Central memory CD8-positive, alpha-beta T cell (primary cell): Measurements from ENCODE around the gene NUDT16.

Source experiments
- ATAC-seq: fragments of 150-1000 bp; cut with Tn5 transposase; replicated peaks from 2 replicates; pipeline ENCODE4 v1.10.0; 2022; ENCODE audit warnings: mild to moderate bottlenecking, moderate FRiP score, moderate number of reproducible peaks; ENCODE audit not compliant: poor library complexity, severe bottlenecking; ENCODE audit errors: extremely low read depth
- DNase-seq, 2 donors: peaks; one replicate each; pipeline ENCODE4 v3.0.0; 2021; ENCODE audit warnings: low spot score in 2 of 2
- H3K27ac Mint-ChIP-seq: one replicate; pipeline ENCODE4 v1.8.0; 2022; ENCODE audit warnings: low read depth, mild to moderate bottlenecking, moderate library complexity, mixed read lengths
- H3K27me3 Mint-ChIP-seq: one replicate; pipeline ENCODE4 v1.8.0; 2022; ENCODE audit warnings: mixed read lengths
- H3K36me3 Mint-ChIP-seq: one replicate; pipeline ENCODE4 v1.8.0; 2022; ENCODE audit warnings: mild to moderate bottlenecking, moderate library complexity, mixed read lengths; ENCODE audit not compliant: insufficient read depth
- H3K4me1 Mint-ChIP-seq: one replicate; pipeline ENCODE4 v1.8.0; 2022; ENCODE audit warnings: mixed read lengths
- H3K4me3 Mint-ChIP-seq: one replicate; pipeline ENCODE4 v1.8.0; 2022; ENCODE audit warnings: mild to moderate bottlenecking, moderate library complexity, mixed read lengths
- H3K9me3 Mint-ChIP-seq: one replicate; pipeline ENCODE4 v1.8.0; 2022; ENCODE audit warnings: mixed read lengths

Gene NUDT16

GRCh38 chr3:131381445-131382291 is at the start of gene NUDT16:
NUDT16 (plus strand) TSS chr3:131381774; CDS start chr3:131381805, 31 bp downstream.
- H3K9me3 Mint-ChIP-seq: no peaks in the 10 kb centered on the region
- peaks cover 27% of the 10 kb centered on the region for H3K4me1 Mint-ChIP-seq
- no peaks in the 10 kb centered on the region for H3K27me3 Mint-ChIP-seq
- peak; percentile 92 for DNase-seq
- ATAC-seq: peak; percentile 98
- H3K27ac Mint-ChIP-seq: peak within 1 kb of the TSS; percentile 97
- H3K4me3 Mint-ChIP-seq: peak within 1 kb of the TSS; percentile 96
- peaks cover 4% of the 10 kb centered on the region for H3K36me3 Mint-ChIP-seq

GRCh38 chr3:131338948-131339640 is 42.5 kb upstream of the NUDT16 start:
- DNase-seq (no peak), ATAC-seq (no peak)
- H3K36me3 Mint-ChIP-seq: no peaks in the 10 kb centered on the region
- H3K27ac Mint-ChIP-seq: no peak overlapping the region
- no peaks in the 10 kb centered on the region for H3K4me1 Mint-ChIP-seq
- no peaks in the 10 kb centered on the region for H3K9me3 Mint-ChIP-seq
- H3K4me3 Mint-ChIP-seq: no peak overlapping the region
- no peaks in the 10 kb centered on the region for H3K27me3 Mint-ChIP-seq

DNA sequence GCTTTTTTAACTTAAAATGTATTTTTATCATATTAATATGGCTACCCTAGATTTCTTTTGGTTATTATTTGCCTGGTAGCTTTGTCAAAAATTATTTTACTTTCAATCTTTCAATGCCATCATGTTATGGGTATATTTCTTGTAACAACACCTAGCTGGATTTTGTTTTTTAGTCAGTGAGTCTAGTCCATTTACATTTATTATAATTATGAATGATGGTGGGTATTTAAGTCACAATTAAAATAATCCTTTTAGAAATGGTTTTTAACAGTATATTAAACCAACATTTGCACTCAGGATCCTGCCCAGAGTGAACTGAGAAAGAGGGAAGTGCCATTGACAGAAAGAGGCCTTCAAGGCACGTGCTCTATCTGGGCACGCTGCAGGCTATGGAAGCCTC is 39.8 kb upstream of the NUDT16 start:
- no peaks in the 10 kb centered on the region for H3K9me3 Mint-ChIP-seq
- no peak for DNase-seq
- H3K27ac Mint-ChIP-seq: no peak overlapping the region

DNA sequence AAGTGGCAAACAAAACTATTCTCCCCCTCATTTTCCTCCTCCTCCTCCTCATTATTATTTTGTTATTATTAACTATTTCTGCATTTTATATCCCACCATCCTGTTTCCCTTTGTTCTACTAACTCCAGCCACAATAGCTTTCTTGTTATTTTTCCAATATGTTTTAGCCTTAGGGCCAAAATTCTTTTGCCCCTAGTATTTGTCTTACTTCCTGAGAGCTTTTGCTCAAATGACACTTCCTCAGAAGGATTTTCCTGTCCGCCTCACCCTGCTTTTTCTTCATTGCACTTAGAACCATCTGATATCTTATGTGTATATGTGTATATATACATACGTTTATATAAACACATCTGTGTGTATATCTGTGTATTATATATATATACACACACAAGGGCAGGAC is 32.7 kb upstream of the NUDT16 start:
- no peak for DNase-seq
- Mint-ChIP-seq H3K27ac (no peak overlapping the region), H3K4me1 (no peaks in the 10 kb centered on the region), H3K36me3 (no peaks in the 10 kb centered on the region), H3K4me3 (no peak overlapping the region), H3K9me3 (no peaks in the 10 kb centered on the region), H3K27me3 (no peaks in the 10 kb centered on the region)
- ATAC-seq: no peak

More for the DNA sequence above, 39.8 kb upstream of the NUDT16 start:
- ATAC-seq: no peak
- Mint-ChIP-seq H3K36me3 (no peaks in the 10 kb centered on the region), H3K27me3 (no peaks in the 10 kb centered on the region), H3K4me1 (no peaks in the 10 kb centered on the region), H3K4me3 (no peak overlapping the region)

GRCh38 chr3:131349454-131349853 is 32.1 kb upstream of the NUDT16 start:
- no peak for DNase-seq
- H3K27me3 Mint-ChIP-seq: no peaks in the 10 kb centered on the region
- no peak overlapping the region for H3K4me3 Mint-ChIP-seq
- H3K36me3 Mint-ChIP-seq: no peaks in the 10 kb centered on the region
- H3K4me1 Mint-ChIP-seq: no peaks in the 10 kb centered on the region
- H3K27ac Mint-ChIP-seq: no peak overlapping the region
- no peaks in the 10 kb centered on the region for H3K9me3 Mint-ChIP-seq
- ATAC-seq: no peak

- ATAC-seq (no peak), DNase-seq (no peak)
- H3K27me3 Mint-ChIP-seq: no peaks in the 10 kb centered on the region
- no peaks in the 10 kb centered on the region for H3K4me1 Mint-ChIP-seq
- H3K36me3 Mint-ChIP-seq: no peaks in the 10 kb centered on the region
- no peak overlapping the region for H3K4me3 Mint-ChIP-seq
- H3K9me3 Mint-ChIP-seq: no peaks in the 10 kb centered on the region
- no peak overlapping the region for H3K27ac Mint-ChIP-seq
These were observed 31.6 kb upstream of the NUDT16 start for GRCh38 chr3:131349946-131350347.

GRCh38 chr3:131350506-131350905 is 31.1 kb upstream of the NUDT16 start:
- H3K4me1 Mint-ChIP-seq: no peaks in the 10 kb centered on the region
- no peaks in the 10 kb centered on the region for H3K9me3 Mint-ChIP-seq
- peaks cover 3% of the 10 kb centered on the region for H3K27me3 Mint-ChIP-seq
- ATAC-seq (no peak), DNase-seq (no peak)
- no peak overlapping the region for H3K4me3 Mint-ChIP-seq
- H3K36me3 Mint-ChIP-seq: no peaks in the 10 kb centered on the region
- H3K27ac Mint-ChIP-seq: no peak overlapping the region

DNA sequence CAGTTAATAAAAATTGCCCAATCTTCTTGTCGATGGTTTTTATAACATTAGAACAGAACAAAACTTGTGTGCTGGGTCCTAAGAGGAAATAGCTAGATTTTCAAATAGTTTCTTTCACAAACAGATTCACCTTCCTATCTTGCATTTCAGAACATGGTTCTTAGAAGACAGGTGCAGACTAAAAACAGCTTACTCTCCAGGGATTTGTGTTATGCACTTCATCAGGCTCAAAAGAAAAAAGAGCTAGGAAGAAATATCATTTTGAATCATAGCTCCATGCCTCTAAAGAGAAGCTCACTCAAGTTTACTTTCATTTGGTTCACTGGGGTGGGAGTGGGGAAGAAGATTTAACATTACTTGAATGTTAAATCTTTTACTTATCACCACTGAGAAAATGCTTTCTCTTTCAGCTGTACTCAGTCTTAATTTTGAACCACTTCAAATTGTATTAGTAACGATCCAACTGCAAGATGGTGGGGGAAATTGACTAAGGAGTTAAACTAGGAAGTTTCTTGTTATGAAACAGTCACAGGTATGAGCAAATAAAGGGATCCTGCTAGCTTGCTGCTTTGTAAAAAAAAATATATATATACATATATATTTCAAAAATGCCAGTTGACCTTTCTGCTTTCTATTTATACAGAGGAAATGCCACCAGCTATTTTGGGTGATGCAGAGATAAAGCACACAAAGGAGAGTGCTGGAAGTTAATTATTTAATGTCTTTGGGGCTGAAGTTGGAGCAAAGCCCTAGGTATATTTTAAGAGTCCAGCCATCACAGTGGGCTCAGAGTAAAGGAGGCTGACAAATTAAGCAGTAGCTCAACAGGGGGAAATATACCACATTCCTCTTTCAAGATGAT is 28.3 kb upstream of the NUDT16 start:
- no peak overlapping the region for H3K27ac Mint-ChIP-seq
- H3K9me3 Mint-ChIP-seq: no peaks in the 10 kb centered on the region
- no peaks in the 10 kb centered on the region for H3K4me1 Mint-ChIP-seq
- H3K4me3 Mint-ChIP-seq: no peak overlapping the region
- DNase-seq (no peak), ATAC-seq (no peak)
- H3K27me3 Mint-ChIP-seq: peaks cover 18% of the 10 kb centered on the region
- H3K36me3 Mint-ChIP-seq: no peaks in the 10 kb centered on the region

GRCh38 chr3:131353986-131354385 is 27.6 kb upstream of the NUDT16 start:
- no peak for ATAC-seq
- Mint-ChIP-seq H3K27me3 (peaks cover 18% of the 10 kb centered on the region), H3K4me3 (no peak overlapping the region), H3K36me3 (no peaks in the 10 kb centered on the region), H3K4me1 (no peaks in the 10 kb centered on the region), H3K27ac (no peak overlapping the region), H3K9me3 (no peaks in the 10 kb centered on the region)
- DNase-seq: no peak

DNA sequence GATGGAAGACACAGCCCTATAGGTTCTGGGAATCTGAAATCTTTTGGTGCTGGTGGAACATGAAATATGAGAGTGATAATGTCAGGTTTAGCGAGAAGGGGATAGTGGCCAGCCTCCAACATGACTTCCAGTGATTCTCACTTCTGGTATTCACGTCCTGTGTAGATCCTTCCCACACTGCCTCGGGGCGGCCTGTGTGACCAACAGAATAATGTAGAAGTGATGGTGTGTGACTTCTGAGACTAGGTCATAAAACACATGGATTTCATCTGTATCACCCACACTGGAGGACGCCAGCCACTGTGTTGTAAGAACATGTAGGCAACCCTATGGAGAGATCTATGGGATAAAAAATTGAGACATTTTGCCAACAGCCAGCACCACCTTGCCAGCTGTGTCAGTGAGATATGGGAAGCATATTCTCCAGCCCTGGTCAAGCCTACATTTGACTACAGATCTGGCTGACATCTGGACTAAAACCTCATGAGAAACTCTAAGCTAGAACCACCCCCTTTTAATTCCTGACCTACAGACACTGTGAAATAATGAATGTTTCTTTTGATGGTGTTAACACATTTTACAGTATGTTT is 25.5 kb upstream of the NUDT16 start:
- no peaks in the 10 kb centered on the region for H3K4me1 Mint-ChIP-seq
- no peak for ATAC-seq
- peaks cover 34% of the 10 kb centered on the region for H3K27me3 Mint-ChIP-seq
- no peak overlapping the region for H3K27ac Mint-ChIP-seq
- no peak overlapping the region for H3K4me3 Mint-ChIP-seq
- DNase-seq: no peak
- no peaks in the 10 kb centered on the region for H3K9me3 Mint-ChIP-seq
- H3K36me3 Mint-ChIP-seq: no peaks in the 10 kb centered on the region

DNA sequence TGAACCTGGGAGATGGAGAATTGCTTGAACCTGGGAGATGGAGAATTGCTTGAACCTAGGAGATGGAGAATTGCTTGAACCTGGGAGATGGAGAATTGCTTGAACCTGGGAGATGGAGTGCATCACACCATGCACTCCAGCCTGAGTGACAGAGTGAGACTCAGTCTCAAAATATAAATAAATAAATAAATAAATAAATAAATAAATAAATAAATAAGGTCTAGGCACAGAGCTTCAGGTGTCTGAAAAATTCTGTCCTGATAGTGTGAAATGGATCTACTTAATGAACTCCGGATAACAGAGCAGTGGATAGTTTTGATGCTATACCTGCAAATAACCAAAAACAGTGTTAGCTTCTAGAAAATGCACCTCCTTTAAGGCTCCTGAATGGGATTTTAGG is 24.3 kb upstream of the NUDT16 start:
- Mint-ChIP-seq H3K27me3 (peaks cover 46% of the 10 kb centered on the region), H3K9me3 (no peaks in the 10 kb centered on the region), H3K4me1 (peaks cover 4% of the 10 kb centered on the region), H3K4me3 (no peak overlapping the region), H3K36me3 (no peaks in the 10 kb centered on the region), H3K27ac (no peak overlapping the region)
- ATAC-seq (no peak), DNase-seq (no peak)

DNA sequence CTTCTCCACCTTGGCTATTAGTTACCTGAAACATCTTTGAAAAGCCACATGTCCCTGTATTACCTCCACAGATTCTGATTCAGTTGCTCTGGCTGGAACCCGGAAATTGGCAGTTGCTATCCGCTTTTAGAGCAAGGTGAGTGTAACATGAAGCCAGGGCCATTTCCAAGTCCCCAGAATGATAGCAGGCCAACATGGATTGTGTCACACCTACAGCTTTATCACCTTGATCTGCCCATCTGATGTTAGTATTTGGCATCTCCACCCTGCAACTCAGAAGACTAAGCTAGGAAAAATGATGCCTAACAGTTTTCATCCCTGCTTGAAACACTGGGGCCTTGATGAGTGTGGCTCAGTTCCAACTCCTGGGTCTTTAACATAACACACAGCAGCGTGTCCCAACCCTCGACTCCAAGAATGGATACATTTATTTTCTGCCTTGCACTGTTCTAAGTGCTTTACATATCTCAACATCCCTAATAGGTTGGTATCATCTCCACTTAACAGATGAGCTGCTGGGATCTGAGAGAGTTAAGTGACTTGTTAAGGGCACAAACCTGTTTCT is 21.3 kb upstream of the NUDT16 start:
- no peak for DNase-seq
- ATAC-seq: no peak
- Mint-ChIP-seq H3K4me3 (no peak overlapping the region), H3K27ac (no peak overlapping the region), H3K27me3 (peaks cover 71% of the 10 kb centered on the region), H3K36me3 (peaks cover 2% of the 10 kb centered on the region), H3K4me1 (peaks cover 8% of the 10 kb centered on the region), H3K9me3 (no peaks in the 10 kb centered on the region)
